GM20000 (cell line): ENCODE data around the gene TOX2.

Source experiments
- DNase-seq: peaks from one replicate; pipeline ENCODE4 v3.0.0; 2012; ENCODE audit warnings: low spot score
- TF ChIP-seq, protein P1 (sequence below): IDR thresholded peaks from 2 replicates; pipeline ENCODE4 v1.5.1; 2012; ENCODE audit warnings: mild to moderate bottlenecking, control low read depth; ENCODE audit errors: extremely low read depth, missing control alignments

TOX2 gene

DNA sequence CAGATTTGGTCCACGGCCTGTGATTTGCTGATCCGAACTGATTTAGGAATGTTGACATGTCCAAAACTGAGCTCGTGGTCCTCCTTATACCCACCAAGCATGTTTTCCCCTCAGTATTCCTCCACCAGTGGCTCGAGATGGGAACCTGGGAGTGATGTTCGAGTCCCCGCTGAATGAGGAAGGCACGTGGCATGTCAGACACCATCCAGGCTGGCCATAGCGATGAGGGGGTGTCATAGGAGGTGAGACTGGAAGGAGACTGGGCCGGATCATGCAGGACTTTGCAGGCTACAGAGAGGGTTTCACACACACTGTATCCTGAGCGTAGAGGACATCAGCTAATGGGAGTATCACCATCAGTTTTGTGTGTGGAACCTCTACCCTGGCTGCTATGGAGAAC is 78.2 kb downstream of the TOX2 start:
- TF ChIP-seq, protein P1, sequence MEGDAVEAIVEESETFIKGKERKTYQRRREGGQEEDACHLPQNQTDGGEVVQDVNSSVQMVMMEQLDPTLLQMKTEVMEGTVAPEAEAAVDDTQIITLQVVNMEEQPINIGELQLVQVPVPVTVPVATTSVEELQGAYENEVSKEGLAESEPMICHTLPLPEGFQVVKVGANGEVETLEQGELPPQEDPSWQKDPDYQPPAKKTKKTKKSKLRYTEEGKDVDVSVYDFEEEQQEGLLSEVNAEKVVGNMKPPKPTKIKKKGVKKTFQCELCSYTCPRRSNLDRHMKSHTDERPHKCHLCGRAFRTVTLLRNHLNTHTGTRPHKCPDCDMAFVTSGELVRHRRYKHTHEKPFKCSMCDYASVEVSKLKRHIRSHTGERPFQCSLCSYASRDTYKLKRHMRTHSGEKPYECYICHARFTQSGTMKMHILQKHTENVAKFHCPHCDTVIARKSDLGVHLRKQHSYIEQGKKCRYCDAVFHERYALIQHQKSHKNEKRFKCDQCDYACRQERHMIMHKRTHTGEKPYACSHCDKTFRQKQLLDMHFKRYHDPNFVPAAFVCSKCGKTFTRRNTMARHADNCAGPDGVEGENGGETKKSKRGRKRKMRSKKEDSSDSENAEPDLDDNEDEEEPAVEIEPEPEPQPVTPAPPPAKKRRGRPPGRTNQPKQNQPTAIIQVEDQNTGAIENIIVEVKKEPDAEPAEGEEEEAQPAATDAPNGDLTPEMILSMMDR = no peak
- no peak for DNase-seq

DNA sequence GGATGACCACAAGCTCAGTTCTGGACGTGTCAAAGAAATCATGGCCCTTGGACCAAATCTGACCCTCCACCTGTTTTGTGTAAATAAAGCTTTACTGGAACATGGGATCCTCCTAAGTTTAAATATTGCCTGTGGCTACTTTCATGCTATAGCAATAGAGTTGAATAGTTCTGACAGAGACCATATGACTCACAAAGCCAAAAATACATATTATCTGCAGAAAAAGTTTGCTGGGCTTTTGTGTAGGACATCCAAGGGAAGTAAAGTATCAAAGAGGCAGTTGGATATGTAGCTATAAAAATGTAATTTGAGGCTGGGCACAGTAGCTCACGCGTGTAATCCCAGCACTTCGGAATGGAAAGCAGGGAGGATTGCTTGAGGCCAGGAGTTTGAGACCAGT is 78.9 kb downstream of the TOX2 start:
- DNase-seq = no peak
- TF ChIP-seq, protein P1 = no peak

DNA sequence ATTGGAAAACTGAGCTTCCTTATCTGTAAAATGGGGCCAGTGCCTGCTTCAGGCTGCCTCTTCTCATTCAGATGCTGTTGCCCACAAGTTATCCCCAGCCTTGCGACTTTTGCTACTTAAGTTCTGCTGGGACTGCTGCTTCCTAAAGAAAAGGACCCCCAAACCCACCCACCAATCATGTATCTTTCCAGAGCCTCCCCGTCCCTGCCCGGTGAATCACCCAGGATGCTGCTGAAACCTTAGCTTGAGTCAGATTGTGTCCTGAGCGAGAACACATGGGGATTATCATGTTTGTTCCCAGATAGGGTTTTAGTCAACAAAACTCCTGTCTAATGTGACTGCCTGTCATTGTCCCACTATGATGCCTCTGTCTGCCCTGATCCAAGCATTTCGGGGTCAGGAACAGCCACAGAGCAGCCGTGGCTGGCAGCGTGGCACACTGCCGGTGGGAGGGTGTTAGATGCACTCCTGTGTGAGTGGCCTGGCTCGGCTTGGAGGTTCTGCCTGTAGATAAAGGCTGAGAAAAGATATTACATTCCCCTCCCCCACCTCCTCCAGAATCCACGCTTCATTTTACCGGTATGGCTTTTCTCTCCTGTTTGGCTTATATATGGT is 79.9 kb downstream of the TOX2 start:
- DNase-seq = no peak

DNA sequence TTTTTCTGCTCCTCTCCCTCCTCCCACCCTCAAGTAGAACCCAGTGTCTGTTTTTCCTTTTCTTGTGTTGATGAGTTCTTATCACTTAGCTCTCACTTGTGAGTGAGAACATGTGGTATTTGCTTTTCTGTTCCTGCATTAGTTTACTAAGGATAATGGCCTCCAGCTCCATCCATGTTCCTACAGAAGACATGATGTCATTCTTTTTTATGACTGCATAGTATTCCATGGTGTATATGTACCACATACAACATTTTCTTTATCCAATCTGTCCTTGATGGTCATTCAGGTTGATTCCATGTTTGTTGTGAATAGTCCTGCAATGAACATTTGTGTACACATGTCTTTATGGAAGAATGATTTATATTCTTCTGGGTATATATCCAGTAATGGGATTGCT is 81.0 kb downstream of the TOX2 start:
- no peak for DNase-seq
- TF ChIP-seq, protein P1 = no peak

More for the DNA sequence above, 79.9 kb downstream of the TOX2 start:
- TF ChIP-seq, protein P1 = no peak

DNA sequence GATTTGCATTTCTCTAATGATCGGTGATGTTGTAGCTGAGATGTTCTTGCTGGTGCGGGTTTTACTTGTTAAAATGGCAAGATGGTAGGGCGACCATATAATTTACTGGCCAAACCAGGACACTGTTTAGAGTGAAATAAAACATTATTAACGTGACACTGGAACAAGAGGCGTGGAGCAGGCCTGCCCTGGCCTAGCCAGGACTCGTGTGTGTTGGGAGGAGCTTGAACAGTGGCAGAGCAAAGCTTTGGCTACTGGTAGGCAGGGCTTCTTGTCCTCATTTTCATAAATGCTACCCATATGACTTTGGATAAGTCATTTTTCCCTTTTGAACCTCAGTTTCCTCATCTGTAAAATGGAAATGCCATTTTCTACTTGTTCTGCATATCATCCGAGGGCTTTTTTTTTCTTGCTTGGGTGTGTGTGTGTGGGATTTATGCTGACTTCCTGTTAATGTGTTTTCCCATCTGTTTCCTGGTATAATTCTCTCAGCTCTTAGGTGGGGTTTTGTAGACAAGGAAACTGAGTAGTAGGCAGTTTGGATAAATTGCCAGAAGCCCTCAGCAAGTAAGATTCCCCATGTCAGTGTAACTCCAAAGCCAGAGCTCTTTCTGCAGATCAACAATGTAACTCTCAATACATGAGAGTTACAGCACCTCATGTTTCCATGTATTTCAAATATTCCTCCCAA is 81.7 kb downstream of the TOX2 start:
- TF ChIP-seq, protein P1 = no peak
- no peak for DNase-seq

DNA sequence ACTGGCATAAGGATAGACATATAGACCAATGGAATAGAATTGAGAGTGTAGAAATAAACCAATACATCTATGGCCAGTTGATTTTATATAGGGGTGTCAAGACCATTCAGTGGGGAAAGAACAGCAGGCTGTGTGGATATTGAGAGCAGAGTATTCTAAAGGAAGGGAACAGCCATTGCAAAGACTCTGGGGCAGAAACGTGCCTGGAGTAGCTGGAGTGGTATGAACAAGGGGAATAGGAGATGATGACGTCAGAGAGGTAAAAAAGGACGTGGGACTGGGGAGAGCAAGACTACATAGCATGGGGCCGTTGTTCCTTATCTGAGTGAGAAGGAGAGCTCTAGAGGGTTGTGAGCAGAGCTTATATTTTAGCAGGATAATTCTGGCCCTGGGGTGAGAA is 85.2 kb downstream of the TOX2 start:
- DNase-seq = no peak

More for the DNA sequence above, 85.2 kb downstream of the TOX2 start:
- TF ChIP-seq, protein P1 = no peak
